ENCODE measurements around the gene CDC42BPA. TPM values are rescaled to one million over a fixed set of nuclear protein-coding genes. Genes with fewer than 3 reads are reported as not detected.
"Not testable (repeated sequence)": the region's sequence is repeated elsewhere in the genome, so short reads cannot be mapped to it uniquely, and the experiment has no call there.

Gene CDC42BPA
- total and polyA plus RNA-seq, 11 donors, result 9.8 to 33.8 (median 29.7) TPM

GRCh38 chr1:227120826-227121225 lies 197.5 kb downstream of the CDC42BPA start:
- intact Hi-C loops (cut with DNase I), result no loop called here
- DNase-seq (no peak), ATAC-seq (no peak)
- Histone ChIP-seq H3K4me1 (peaks cover 0 to 2% (median 0%) of the 10 kb centered on the region in 12 donors), H3K9me3 (no peaks in the 10 kb centered on the region), H3K36me3 (peaks cover 0 to 27% (median 7%) of the 10 kb centered on the region in 9 donors), H3K27ac (no peak overlapping the region), H3K4me3 (no peak overlapping the region), H3K27me3 (no peaks in the 10 kb centered on the region)
- WGBS, 4 donors, result 85 to 97% (median 90%) methylated on average over 7 to 9 of the region's 9 CpGs
- no peak for TF ChIP-seq CTCF (IDR thresholded peaks at IDR 0.05)
- TF ChIP-seq POLR2A (IDR thresholded peaks at IDR 0.05), result no peak

GRCh38 chr1:227112538-227112937 lies 205.8 kb downstream of the CDC42BPA start:
- Histone ChIP-seq H3K4me3 (no peak overlapping the region), H3K36me3 (peaks cover 0 to 52% (median 12%) of the 10 kb centered on the region in 9 donors), H3K27ac (no peak overlapping the region), H3K4me1 (peaks cover 0 to 5% (median 0%) of the 10 kb centered on the region in 12 donors), H3K9me3 (no peaks in the 10 kb centered on the region), H3K27me3 (no peaks in the 10 kb centered on the region)
- 97 to 99% (median 98%) methylated on average over 6 of the region's 6 CpGs for WGBS, 4 donors
- ATAC-seq, result no peak
- DNase-seq, result no peak
- intact Hi-C loops (cut with DNase I), result no loop called here
- no peak for TF ChIP-seq POLR2A (IDR thresholded peaks at IDR 0.05)
- TF ChIP-seq CTCF (IDR thresholded peaks at IDR 0.05), result no peak

- H3K4me3 ChIP-seq, result no peak overlapping the region
- ATAC-seq, result no peak
- H3K27ac ChIP-seq, result no peak overlapping the region
- no peaks in the 10 kb centered on the region for H3K27me3 ChIP-seq
- TF ChIP-seq CTCF (IDR thresholded peaks at IDR 0.05), result no peak
- TF ChIP-seq POLR2A (IDR thresholded peaks at IDR 0.05), result no peak
- H3K9me3 ChIP-seq, result peaks cover 0 to 6% (median 0%) of the 10 kb centered on the region in 12 donors
- H3K4me1 ChIP-seq, result peaks cover 0 to 5% (median 0%) of the 10 kb centered on the region in 12 donors
- 91 to 94% (median 93%) methylated on average over 2 of the region's 2 CpGs for WGBS, 4 donors
- DNase-seq, result no peak
- peaks cover 0 to 57% (median 20%) of the 10 kb centered on the region in 9 donors for H3K36me3 ChIP-seq
- intact Hi-C loops (cut with DNase I), result no loop called here
Observed at GRCh38 chr1:227111782-227112181, 206.5 kb downstream of the CDC42BPA start.

GRCh38 chr1:227105291-227105690 lies 213.0 kb downstream of the CDC42BPA start:
- H3K27me3 ChIP-seq; H3K27ac ChIP-seq; H3K9me3 ChIP-seq; H3K4me3 ChIP-seq; H3K4me1 ChIP-seq; ATAC-seq; intact Hi-C loops (cut with DNase I); DNase-seq: not testable (repeated sequence)
- H3K36me3 ChIP-seq, result peaks cover 0 to 61% (median 11%) of the 10 kb centered on the region in 9 donors
- WGBS, 4 donors, result 92 to 97% (median 96%) methylated on average over 3 of the region's 3 CpGs

GRCh38 chr1:227102056-227102455 lies 216.2 kb downstream of the CDC42BPA start:
- H3K9me3 ChIP-seq, result peaks cover 0 to 5% (median 0%) of the 10 kb centered on the region in 12 donors
- TF ChIP-seq POLR2A (IDR thresholded peaks at IDR 0.05), result no peak
- no peak for TF ChIP-seq CTCF (IDR thresholded peaks at IDR 0.05)
- intact Hi-C loops (cut with DNase I), result no loop called here
- no peaks in the 10 kb centered on the region for H3K27me3 ChIP-seq
- no peak overlapping the region for H3K4me3 ChIP-seq
- ATAC-seq (no peak), DNase-seq (no peak)
- H3K36me3 ChIP-seq, result peaks cover 0 to 55% (median 26%) of the 10 kb centered on the region in 9 donors
- no peak overlapping the region for H3K27ac ChIP-seq
- H3K4me1 ChIP-seq, result no peaks in the 10 kb centered on the region
- WGBS, 4 donors, result 91 to 95% (median 93%) methylated on average over 5 of the region's 5 CpGs
